H1 (cell line): ENCODE measurements around the gene CKLF. TPM values are rescaled to one million over a fixed set of nuclear protein-coding genes. Genes with fewer than 3 reads are reported as not detected.

Experiments used
- CREB1 ChIP-seq: IDR thresholded peaks from 2 replicates; pipeline ENCODE4 v1.6.1; 2012; ENCODE audit warnings: inconsistent platforms
- SP2 ChIP-seq: IDR thresholded peaks from 2 replicates; pipeline ENCODE4 v1.6.1; 2012; ENCODE audit warnings: mild to moderate bottlenecking, low read length, inconsistent platforms
- TCF12 ChIP-seq: IDR thresholded peaks from 2 replicates; pipeline ENCODE4 v1.6.1; 2011; ENCODE audit warnings: low read depth, mild to moderate bottlenecking, low read length
- polyA plus RNA-seq, 7 experiments: library from polyadenylated mRNA; depleted of rRNA in 3 of 7; stranded (reverse) in 5 of 7; unstranded in 2 of 7; fragments of >200 nt in 5 of 7; fragments of 200-250 nt in 2 of 7; gene quantifications; 1 replicate in 5 of 7; 2 replicates in 1 of 7; 4 replicates in 1 of 7; pipeline versions ENCODE4 v1.2.1 to v1.2.3, GENCODE V29; 2011 to 2013; ENCODE audit warnings: missing spikeins in 2 of 7, mixed read lengths in 2 of 7
- total RNA-seq: library from RNA; stranded (reverse); fragmentation: NEBNext Ultra II Directional; extraction: Animal tissue kit (Norgen Biotek cat#: 25700); gene quantifications from 2 replicates; pipeline ENCODE4 v1.2.1, GENCODE V29; 2021
- TF ChIP-seq, protein P1 (sequence below): fragments of 300-600 bp; sonication (generic); IDR thresholded peaks from 2 replicates; pipeline ENCODE4 v1.7.1; 2012; ENCODE audit warnings: low read length, moderate library complexity, mild to moderate bottlenecking, inconsistent platforms; ENCODE audit not compliant: insufficient replicate concordance

The CKLF gene
- total and polyA plus RNA-seq, 2 of the 8 experiments (the other 6 are each of a cell fraction or from before 2014, with no cell fraction given) = 21.1 to 63.5 TPM

GRCh38 chr16:66542396-66542795 lies 10.0 kb upstream of the CKLF start (continued):
- TF ChIP-seq, protein P1, sequence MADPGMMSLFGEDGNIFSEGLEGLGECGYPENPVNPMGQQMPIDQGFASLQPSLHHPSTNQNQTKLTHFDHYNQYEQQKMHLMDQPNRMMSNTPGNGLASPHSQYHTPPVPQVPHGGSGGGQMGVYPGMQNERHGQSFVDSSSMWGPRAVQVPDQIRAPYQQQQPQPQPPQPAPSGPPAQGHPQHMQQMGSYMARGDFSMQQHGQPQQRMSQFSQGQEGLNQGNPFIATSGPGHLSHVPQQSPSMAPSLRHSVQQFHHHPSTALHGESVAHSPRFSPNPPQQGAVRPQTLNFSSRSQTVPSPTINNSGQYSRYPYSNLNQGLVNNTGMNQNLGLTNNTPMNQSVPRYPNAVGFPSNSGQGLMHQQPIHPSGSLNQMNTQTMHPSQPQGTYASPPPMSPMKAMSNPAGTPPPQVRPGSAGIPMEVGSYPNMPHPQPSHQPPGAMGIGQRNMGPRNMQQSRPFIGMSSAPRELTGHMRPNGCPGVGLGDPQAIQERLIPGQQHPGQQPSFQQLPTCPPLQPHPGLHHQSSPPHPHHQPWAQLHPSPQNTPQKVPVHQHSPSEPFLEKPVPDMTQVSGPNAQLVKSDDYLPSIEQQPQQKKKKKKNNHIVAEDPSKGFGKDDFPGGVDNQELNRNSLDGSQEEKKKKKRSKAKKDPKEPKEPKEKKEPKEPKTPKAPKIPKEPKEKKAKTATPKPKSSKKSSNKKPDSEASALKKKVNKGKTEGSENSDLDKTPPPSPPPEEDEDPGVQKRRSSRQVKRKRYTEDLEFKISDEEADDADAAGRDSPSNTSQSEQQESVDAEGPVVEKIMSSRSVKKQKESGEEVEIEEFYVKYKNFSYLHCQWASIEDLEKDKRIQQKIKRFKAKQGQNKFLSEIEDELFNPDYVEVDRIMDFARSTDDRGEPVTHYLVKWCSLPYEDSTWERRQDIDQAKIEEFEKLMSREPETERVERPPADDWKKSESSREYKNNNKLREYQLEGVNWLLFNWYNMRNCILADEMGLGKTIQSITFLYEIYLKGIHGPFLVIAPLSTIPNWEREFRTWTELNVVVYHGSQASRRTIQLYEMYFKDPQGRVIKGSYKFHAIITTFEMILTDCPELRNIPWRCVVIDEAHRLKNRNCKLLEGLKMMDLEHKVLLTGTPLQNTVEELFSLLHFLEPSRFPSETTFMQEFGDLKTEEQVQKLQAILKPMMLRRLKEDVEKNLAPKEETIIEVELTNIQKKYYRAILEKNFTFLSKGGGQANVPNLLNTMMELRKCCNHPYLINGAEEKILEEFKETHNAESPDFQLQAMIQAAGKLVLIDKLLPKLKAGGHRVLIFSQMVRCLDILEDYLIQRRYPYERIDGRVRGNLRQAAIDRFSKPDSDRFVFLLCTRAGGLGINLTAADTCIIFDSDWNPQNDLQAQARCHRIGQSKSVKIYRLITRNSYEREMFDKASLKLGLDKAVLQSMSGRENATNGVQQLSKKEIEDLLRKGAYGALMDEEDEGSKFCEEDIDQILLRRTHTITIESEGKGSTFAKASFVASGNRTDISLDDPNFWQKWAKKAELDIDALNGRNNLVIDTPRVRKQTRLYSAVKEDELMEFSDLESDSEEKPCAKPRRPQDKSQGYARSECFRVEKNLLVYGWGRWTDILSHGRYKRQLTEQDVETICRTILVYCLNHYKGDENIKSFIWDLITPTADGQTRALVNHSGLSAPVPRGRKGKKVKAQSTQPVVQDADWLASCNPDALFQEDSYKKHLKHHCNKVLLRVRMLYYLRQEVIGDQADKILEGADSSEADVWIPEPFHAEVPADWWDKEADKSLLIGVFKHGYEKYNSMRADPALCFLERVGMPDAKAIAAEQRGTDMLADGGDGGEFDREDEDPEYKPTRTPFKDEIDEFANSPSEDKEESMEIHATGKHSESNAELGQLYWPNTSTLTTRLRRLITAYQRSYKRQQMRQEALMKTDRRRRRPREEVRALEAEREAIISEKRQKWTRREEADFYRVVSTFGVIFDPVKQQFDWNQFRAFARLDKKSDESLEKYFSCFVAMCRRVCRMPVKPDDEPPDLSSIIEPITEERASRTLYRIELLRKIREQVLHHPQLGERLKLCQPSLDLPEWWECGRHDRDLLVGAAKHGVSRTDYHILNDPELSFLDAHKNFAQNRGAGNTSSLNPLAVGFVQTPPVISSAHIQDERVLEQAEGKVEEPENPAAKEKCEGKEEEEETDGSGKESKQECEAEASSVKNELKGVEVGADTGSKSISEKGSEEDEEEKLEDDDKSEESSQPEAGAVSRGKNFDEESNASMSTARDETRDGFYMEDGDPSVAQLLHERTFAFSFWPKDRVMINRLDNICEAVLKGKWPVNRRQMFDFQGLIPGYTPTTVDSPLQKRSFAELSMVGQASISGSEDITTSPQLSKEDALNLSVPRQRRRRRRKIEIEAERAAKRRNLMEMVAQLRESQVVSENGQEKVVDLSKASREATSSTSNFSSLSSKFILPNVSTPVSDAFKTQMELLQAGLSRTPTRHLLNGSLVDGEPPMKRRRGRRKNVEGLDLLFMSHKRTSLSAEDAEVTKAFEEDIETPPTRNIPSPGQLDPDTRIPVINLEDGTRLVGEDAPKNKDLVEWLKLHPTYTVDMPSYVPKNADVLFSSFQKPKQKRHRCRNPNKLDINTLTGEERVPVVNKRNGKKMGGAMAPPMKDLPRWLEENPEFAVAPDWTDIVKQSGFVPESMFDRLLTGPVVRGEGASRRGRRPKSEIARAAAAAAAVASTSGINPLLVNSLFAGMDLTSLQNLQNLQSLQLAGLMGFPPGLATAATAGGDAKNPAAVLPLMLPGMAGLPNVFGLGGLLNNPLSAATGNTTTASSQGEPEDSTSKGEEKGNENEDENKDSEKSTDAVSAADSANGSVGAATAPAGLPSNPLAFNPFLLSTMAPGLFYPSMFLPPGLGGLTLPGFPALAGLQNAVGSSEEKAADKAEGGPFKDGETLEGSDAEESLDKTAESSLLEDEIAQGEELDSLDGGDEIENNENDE = no peak
- no peak for TF ChIP-seq SP2
- TF ChIP-seq CREB1 = no peak
- no peak for TF ChIP-seq TCF12
- TF ChIP-seq, all 59 proteins: peak for 0
